GM21717 (cell line): ENCODE data around the gene EFHC1.

Experiments used
- ATAC-seq: cut with Tn5 transposase; IDR thresholded peaks from one replicate; pipeline ENCODE4 v1.9.1; 2021; ENCODE audit warnings: mild to moderate bottlenecking, moderate library complexity; ENCODE audit not compliant: unreplicated experiment

The EFHC1 gene

GRCh38 chr6:52551483-52552277 lies 131.5 kb downstream of the EFHC1 start:
- no peak for ATAC-seq

GRCh38 chr6:52552278-52552643 lies 132.1 kb downstream of the EFHC1 start:
- ATAC-seq = peak; percentile 95

DNA sequence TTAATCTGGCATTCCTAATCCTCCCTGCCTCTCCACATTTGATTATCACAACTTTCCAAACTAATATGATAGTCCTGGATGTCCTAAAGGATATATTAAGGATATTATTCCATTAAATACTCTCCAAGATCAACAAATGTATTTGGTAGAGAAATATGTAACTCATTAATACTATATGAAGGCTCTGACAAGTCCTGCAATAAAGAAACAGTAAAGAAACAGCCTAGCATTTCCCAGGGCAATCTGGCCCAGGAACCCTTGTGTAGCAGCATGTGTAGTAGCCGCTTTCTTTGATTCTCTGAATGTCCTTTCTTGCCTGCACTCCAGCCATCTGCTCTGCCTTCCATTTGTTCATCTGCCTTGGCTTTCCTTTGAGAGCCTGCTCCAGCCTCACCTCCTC lies 133.0 kb downstream of the EFHC1 start:
- ATAC-seq = no peak

- no peak for ATAC-seq
These were observed 133.6 kb downstream of the EFHC1 start for GRCh38 chr6:52553719-52554118.

DNA sequence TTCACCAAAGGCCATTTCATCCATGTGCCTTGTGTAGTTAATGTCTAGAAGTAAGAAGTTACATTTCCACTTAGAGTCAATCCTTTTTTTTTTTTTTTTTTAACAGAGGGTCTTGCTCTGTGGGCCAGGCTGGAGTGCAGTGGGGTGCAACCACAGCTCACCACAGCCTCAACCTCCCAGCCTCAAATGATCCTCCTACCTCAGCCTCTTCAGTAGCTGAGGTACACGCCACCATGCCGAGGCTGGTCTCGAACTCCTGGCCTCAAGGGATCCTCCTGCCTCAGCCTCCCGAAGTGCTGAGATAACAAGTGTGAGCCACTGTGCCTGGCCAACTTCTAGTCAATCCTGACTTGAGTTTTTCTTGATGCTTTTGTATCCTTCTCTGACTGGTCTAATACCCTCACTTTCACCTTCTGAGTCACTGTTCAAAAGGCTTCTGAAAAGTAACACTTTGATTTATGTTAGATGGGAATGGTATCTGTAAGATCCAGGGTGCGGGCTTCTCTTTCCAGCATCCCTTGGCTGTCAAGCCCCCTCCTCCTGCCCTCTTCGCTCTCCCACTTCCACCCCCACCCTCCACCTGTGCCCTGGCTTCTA lies 134.6 kb downstream of the EFHC1 start:
- no peak for ATAC-seq

GRCh38 chr6:52555518-52556233 lies 135.5 kb downstream of the EFHC1 start:
- no peak for ATAC-seq

DNA sequence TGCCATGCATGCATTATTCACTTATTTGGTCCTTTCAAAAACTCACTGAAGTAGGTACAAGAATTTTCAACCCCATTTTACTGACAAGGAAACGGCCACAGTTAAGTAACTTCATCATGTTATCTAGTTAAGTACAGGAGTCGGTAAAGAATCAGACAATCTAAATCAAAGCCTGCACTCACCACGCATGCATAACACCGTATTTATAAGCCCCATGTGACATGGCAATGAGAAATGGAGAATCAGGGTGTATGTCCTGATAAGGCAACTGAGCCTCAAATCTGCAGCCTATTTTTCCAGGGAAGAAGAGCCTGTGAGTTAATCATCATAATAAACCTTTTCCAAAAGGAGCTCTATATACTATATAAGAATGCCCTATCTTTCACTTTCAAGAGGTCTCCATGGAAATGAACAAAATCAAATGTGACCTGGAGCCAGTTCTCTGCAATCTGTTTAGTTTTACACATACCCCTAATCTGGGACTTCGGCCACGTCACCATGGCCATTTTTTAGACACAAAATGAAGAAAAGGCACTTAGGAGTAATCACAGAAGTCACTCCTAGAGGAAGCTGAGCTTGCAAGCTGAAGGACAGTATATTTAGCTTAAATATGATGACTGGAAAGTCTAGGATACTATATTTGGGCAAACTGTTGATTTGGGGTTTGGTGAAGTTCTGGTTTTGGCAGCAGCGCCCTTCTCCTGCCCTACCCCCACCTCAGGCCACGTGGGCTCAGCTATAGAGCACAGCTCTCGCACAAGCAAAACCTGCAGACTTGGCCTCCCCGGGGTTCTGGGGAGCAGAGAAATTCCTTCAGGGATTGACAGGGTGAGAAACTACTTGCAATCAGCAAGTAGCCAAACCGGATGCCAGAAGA lies 137.5 kb downstream of the EFHC1 start:
- no peak for ATAC-seq

GRCh38 chr6:52558266-52559000 lies 138.3 kb downstream of the EFHC1 start:
- no peak for ATAC-seq

DNA sequence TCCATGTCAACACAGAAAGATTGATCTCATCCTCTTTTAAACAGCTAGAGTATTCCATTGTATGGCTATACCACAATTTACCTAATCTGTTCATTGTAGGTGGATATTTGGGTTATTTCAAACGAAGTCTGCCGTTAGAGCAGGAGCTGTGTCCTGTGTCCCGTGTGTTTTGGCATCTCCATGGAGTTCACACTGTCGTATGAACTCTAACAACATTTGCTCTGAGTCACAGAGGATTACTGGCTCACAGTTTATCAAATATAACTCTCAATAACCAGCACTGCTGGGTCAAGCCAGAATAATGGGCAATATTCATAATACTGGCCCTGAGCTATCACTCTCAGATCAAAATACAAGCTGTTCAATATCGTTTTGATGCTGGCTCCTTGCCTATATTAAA lies 140.3 kb downstream of the EFHC1 start:
- no peak for ATAC-seq

- ATAC-seq = no peak
These were observed 142.8 kb downstream of the EFHC1 start for GRCh38 chr6:52562911-52563310.

DNA sequence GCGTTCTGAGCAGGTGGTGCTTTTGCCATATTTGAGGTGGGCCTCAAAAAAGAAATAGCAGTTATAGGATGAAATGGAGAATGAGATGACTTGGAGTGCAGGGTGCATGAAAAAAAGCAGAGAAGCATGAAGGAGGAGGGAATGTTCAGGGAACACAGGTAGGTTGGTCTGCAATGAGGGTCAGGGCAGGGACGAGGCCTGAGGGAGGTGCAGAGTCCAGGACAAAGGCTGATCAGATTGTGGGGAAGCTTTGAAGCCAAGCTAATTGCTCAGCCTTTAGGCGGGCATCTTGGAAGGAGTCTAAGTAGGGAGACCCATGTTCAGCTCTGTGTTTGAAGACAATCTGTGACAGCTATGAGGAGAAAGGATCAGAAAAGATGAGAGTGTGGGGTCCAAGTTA lies 144.7 kb downstream of the EFHC1 start:
- no peak for ATAC-seq

GRCh38 chr6:52566201-52566600 lies 146.1 kb downstream of the EFHC1 start:
- ATAC-seq = peak; percentile 75

GRCh38 chr6:52566853-52567279 lies 146.7 kb downstream of the EFHC1 start:
- ATAC-seq = peak; percentile 9

- no peak for ATAC-seq
These were observed 148.2 kb downstream of the EFHC1 start for GRCh38 chr6:52568320-52568719.

DNA sequence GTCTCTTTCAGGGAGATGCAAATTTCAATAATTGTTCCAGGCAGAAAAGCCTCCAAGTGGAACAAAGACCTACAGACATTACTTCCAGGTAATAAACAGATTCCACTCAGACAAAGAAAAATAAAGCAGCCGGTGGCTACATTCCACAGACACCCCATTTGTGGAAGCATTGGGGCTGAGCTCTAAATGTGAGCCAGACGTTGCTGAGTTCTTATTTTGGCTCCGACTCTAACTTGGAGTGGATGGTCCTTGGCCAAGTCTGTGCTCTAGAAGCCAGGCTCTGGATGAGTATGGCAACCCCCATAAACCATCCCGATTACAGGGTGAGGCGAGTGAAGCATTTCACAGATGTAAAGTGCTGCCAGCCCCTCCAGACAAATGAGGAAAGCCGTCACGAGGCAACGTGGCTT lies 150.2 kb downstream of the EFHC1 start:
- no peak for ATAC-seq

- ATAC-seq = no peak
These were observed 151.1 kb downstream of the EFHC1 start for GRCh38 chr6:52571099-52571755.

DNA sequence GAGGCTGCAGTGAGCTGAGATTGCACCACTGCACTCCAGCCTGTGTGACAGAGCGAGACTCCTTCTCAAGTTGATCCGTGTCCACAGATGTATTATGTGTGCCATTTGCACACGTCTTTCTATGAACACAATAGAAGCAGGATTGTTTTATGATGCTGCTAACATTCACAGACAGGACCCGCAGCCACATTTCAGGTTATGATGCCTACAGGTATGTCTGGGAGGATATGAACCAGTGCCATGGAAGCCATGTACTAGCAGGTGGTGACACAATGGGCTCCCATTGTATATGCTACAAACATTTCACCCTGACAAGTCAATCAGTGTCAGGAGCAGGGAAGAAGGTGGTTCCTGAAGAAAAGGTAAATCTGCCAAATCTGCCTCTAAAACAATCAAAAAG lies 152.4 kb downstream of the EFHC1 start:
- ATAC-seq = no peak

GRCh38 chr6:52573295-52573694 lies 153.2 kb downstream of the EFHC1 start:
- no peak for ATAC-seq
